ENCODE data around the gene RORC.

RORC gene

GRCh38 chr1:151825751-151826660 lies 5.6 kb downstream of the RORC start:
- DNase-seq (ENCODE audit: low read depth) = no peak

- DNase-seq (ENCODE audit: low read depth) = no peak
Measured at GRCh38 chr1:151825204-151825603, 6.4 kb downstream of the RORC start.

- DNase-seq (ENCODE audit: low read depth) = no peak
Measured at GRCh38 chr1:151823175-151823574, 8.4 kb downstream of the RORC start.

- no peak for DNase-seq (ENCODE audit: low read depth)
Measured at GRCh38 chr1:151822404-151822803, 9.2 kb downstream of the RORC start.

- no peak for DNase-seq (ENCODE audit: low read depth)
Measured at GRCh38 chr1:151820940-151821339, 10.7 kb downstream of the RORC start.

GRCh38 chr1:151819976-151820623 lies 11.5 kb downstream of the RORC start:
- no peak for DNase-seq (ENCODE audit: low read depth)

- DNase-seq (ENCODE audit: low read depth) = no peak
Measured at GRCh38 chr1:151819227-151819835, 12.3 kb downstream of the RORC start.

- DNase-seq (ENCODE audit: low read depth) = no peak
Measured at GRCh38 chr1:151817353-151817730, 14.3 kb downstream of the RORC start.

- no peak for DNase-seq (ENCODE audit: low read depth)
Measured at GRCh38 chr1:151816548-151817352, 14.9 kb downstream of the RORC start.

- DNase-seq (ENCODE audit: low read depth) = no peak
Measured at GRCh38 chr1:151815716-151816327, 15.8 kb downstream of the RORC start.

- DNase-seq (ENCODE audit: low read depth) = no peak
Measured at GRCh38 chr1:151814971-151815545, 16.5 kb downstream of the RORC start.

- no peak for DNase-seq (ENCODE audit: low read depth)
Measured at GRCh38 chr1:151814426-151814825, 17.2 kb downstream of the RORC start.

- no peak for DNase-seq (ENCODE audit: low read depth)
Measured at GRCh38 chr1:151813271-151813977, 18.2 kb downstream of the RORC start.

- no peak for DNase-seq (ENCODE audit: low read depth)
Measured at GRCh38 chr1:151811181-151811580, 20.4 kb downstream of the RORC start.

- DNase-seq (ENCODE audit: low read depth) = no peak
Measured at GRCh38 chr1:151809985-151810556, 21.5 kb downstream of the RORC start.

GRCh38 chr1:151809290-151809984 lies 22.2 kb downstream of the RORC start:
- no peak for DNase-seq (ENCODE audit: low read depth)

GRCh38 chr1:151807766-151808165 lies 23.8 kb downstream of the RORC start:
- DNase-seq (ENCODE audit: low read depth) = no peak

- no peak for DNase-seq (ENCODE audit: low read depth)
Measured at GRCh38 chr1:151807131-151807530, 24.5 kb downstream of the RORC start.

GRCh38 chr1:151806170-151806569 lies 25.4 kb downstream of the RORC start:
- DNase-seq (ENCODE audit: low read depth) = no peak
